Renal cortex interstitium (tissue), 11 donors: ENCODE results near the gene RIPOR2. TPM values are rescaled to one million over a fixed set of nuclear protein-coding genes. Genes with fewer than 3 reads are reported as not detected.
A peak's percentile ranks its signal among the peaks of the same experiment; 100 is the strongest.
"Not testable (repeated sequence)": the region's sequence is repeated elsewhere in the genome, so short reads cannot be mapped to it uniquely, and the experiment has no call there.

ENCODE experiments used
- DNase-seq, 11 donors: peaks; one replicate each; pipeline ENCODE4 v3.0.0-alpha.2; 2013; ENCODE audit warnings: low read depth in 9 of 11, low spot score in 4 of 11; ENCODE audit errors: extremely low read depth in 1 of 11
- polyA plus RNA-seq, 3 donors: library from polyadenylated mRNA; unstranded; fragments of 120-200 nt; gene quantifications; one replicate each; pipeline ENCODE4 v1.2.1, GENCODE V29; 2013; ENCODE audit not compliant: insufficient read length in 3 of 3

The RIPOR2 gene
- polyA plus RNA-seq, 3 donors, result 6.6 to 8.8 (median 8.4) TPM

GRCh38 chr6:24931296-24931695, 4.5 kb downstream of the RIPOR2 start:
- DNase-seq, result no peak

GRCh38 chr6:24930431-24930871, 5.3 kb downstream of the RIPOR2 start:
- no peak for DNase-seq

GRCh38 chr6:24929242-24929641, 6.5 kb downstream of the RIPOR2 start:
- DNase-seq, result no peak

DNA sequence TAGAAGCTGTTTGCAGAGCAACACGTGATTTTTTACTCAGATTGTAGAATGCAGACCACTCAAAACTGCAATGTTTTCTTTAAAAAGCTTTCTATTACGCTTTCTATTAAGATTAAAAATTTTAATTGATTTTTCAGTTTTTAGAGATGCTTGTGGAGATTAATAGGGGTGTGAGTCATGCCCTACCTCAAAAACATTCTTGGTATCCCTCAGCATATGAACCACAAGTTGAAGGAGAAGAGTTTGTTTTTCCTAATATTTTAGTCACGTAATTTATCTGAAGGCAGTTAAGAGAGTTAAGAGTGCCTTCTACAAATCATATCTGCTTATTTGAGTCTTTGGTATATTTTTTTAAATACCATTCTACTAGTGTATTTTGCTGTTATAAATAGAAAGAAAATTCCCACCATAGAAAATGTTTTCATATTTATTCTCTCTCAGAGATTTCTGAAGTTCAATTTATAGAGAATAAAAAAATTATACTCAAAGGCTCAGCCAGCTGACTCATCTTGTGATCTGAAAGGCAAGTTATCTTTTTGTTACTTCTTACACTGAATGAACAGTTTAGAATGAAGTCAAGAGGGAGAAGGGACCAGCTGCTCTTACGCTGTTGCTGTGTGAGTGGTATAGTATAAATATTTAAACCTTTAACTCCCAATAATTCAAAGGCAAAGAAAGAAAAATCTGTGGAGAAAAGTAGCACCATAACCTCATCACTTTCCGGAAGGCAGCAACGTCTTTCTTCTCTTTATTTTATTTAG, 7.6 kb downstream of the RIPOR2 start:
- no peak for DNase-seq

DNA sequence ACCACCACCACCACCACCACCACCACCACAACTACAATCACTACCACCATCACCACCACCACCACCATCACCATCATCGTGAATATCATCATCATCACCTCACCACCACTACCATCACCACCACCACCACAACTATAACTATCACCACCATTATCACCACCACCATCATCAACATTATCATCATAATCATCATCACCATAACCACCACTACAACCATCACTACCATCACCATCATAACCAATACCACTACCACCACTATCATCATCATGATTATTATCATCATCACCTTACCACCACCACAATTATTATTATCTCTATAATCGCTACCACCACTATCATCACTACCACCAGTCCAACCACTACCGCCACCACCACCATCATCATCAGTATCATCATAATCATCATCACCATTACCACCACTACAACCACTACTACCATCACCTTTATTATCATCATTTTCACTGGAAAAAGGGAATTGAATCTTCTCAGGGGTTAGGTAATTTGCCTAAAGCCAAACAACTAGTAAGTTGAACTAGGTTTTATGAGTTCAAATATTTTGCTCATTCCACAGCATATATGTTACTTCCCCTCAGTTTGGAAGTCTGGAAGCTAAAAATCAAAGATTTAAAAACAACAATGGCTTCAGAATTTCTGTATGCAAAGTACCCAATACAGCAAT, 8.3 kb downstream of the RIPOR2 start:
- no peak for DNase-seq

- DNase-seq, result not testable (repeated sequence)
Observed at GRCh38 chr6:24926647-24927046, 9.1 kb downstream of the RIPOR2 start.

DNA sequence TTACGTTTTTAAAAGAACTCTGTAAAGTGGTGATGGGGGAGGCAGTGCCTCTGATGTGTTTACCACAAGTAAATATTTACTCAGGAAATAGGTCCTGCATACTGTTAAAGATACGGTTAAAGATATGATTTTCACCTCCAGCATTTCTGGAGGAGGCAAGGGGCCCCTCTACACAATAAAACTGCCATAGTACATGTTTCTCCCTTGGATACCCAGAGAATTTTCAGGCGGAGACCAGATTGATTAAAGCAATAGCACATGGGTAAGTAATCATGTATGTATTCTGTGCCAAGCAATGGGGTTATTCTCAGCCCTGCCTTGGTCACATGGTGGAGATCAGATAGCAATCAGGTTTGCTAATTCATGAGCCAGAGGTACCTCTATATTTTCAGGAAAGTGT, 9.6 kb downstream of the RIPOR2 start:
- DNase-seq, result no peak

DNA sequence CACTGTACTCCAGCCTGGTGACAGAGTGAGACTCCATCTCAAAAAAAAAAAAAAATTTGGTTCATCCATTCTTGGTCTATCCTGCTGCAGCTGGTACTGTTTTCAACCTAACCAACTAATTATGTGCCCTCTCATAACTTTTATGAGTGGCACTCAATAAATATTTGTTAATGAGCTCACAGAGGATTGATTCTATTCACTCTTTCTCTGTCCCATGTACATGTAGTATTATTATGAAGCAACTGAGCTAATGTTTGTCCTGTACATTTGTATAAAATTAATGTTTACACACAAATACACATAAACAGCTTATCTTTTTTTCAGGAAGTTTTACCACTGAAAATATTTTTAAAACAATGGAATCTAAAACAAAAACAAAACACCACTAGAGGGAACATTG, 10.1 kb downstream of the RIPOR2 start:
- DNase-seq, result no peak

DNA sequence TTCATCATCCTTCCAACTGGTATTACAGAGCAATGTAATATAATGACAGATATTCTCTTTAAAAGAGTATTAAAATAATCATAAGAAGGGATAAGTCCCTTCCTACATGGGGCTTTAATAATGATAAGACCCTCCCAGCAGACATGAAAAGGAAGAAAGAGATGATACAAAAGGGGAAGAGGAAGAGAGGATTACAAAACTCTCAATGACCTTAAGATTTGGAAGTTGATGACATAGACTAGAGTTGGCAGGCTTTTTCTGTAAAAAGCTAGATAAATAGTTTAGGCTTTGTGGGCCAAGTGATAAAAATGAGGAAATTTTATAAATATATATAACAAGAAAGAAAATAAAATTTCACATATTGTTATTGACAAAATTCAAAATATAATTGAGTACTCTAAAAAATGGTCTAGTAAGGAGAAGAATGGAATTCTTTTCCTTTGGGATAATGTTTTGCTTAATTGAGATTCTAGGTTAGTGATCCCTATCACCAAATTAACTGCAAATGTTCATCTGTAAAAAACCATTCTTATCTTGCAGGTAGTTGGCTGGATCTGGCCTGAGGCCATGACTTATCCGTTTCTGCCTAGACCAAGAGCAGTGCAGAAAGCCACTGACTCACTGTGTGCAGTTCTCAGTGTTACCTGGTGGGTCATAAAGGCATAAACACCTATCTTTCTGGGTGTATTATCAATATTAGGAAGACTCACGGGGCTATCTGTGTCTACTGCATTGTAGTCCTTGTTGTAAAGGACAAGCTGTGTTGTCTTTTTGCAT, 11.0 kb downstream of the RIPOR2 start:
- no peak for DNase-seq

GRCh38 chr6:24923885-24924401, 11.8 kb downstream of the RIPOR2 start:
- DNase-seq, result no peak

DNA sequence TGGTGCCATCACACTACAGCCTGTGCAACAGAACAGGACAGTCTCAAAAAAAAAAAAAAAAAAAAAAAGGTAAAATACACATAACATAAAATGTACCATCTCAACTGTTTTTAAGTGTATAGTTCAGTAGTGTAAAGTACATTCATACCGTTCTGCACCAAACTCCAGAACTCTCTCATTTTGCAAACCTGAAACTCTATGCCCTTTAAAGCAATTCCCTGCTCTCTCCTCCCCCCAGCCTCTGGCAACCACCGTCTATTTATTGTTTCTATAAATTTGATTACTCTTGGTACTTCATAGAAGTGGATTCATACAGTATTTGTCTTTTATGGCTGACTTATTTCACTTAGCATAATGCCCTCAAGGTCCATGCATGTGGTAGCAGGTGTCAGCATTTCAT, 12.9 kb downstream of the RIPOR2 start:
- no peak for DNase-seq

GRCh38 chr6:24922170-24922569, 13.6 kb downstream of the RIPOR2 start:
- DNase-seq, result no peak

DNA sequence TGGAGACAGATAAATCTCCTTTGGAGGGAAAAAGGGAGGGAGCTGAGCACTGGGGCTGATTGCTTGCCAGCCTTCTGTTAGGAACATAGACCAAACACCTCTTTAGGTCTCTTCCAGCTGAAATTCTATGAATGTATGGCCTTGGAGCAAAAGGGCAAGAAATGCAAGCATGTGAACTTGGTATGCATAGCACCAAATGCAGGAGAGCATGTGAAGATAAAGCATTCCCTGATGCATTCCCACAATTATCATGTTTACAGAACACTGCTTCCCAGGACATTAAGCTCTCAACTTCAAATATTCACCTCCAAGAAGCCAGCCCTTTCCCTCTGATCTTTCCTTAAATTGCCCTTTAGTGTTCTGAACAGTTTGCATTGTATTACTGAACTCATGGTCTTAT, 15.6 kb downstream of the RIPOR2 start:
- DNase-seq, result no peak

GRCh38 chr6:24919056-24919892, 16.5 kb downstream of the RIPOR2 start:
- DNase-seq, result peak in 1 of 11 donors; percentile 33

DNA sequence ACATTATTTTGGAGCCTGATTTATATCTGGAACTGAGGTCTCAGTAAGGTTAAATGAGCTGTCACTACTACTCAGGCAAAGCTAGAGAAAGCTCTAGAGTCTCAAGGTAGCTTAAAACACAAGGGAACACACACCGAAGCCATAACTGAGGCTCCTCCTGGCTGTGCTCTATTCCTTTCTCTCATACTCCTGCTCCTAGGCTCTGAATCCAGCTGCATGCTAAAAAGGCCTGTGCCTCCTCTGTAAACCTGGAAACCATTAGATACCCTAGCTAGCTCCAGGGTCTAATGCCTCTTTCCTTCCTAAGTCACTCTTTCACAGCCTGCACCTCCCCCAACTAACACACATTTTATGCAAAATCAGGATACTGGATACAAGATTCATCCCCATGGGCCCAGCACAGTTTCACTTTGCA, 17.1 kb downstream of the RIPOR2 start:
- DNase-seq, result no peak

DNA sequence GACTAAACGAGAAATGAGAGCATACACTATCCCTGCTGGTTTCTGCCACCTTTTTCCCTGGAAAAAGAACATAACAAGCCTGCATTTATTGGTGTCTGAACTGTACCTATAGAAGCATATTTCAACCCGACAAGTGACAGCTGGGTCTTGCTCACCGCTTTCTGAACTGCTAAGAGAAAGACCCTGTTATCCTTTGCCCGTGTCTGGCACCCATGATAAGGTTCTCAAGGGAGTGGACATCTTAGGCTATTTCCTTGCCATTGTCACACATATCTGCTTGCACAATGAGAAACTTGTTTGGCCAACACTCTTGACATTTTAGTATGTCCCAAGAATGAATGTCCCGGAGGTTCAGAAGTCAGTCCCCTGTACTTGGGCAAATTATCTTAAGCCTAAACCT, 19.3 kb downstream of the RIPOR2 start:
- DNase-seq, result no peak

GRCh38 chr6:24915641-24916040, 20.1 kb downstream of the RIPOR2 start:
- no peak for DNase-seq

GRCh38 chr6:24914082-24914481, 21.7 kb downstream of the RIPOR2 start:
- not testable (repeated sequence) for DNase-seq
